Cardiac fibroblast (primary cell): ENCODE results near the gene EPHB2.

Experiments used
- DNase-seq, 2 donors: peaks; one replicate each; pipeline versions ENCODE4 v3.0.0 to v3.0.0-alpha.2; 2010; ENCODE audit warnings: low read depth in 2 of 2
- H3K4me3 ChIP-seq, 2 donors: replicated peaks in 1 of 2; 1 replicate in 1 of 2; 2 replicates in 1 of 2; pipeline ENCODE4 v1.5.1; 2011; ENCODE audit warnings: low read depth in 2 of 2, low read length in 2 of 2, mild to moderate bottlenecking in 2 of 2, moderate library complexity in 1 of 2
- CTCF ChIP-seq: IDR thresholded peaks from one replicate; pipeline ENCODE4 v1.5.1; 2011; ENCODE audit warnings: low read depth, mild to moderate bottlenecking, low read length, inconsistent platforms

Gene EPHB2

GRCh38 chr1:22801761-22802160, 91.1 kb downstream of the EPHB2 start:
- no peak for DNase-seq
- TF ChIP-seq CTCF: no peak
- no peak overlapping the region for H3K4me3 ChIP-seq

- no peak for DNase-seq
- TF ChIP-seq CTCF: no peak
- H3K4me3 ChIP-seq: no peak overlapping the region
Observed at GRCh38 chr1:22803833-22804232, 93.2 kb downstream of the EPHB2 start.

- H3K4me3 ChIP-seq: no peak overlapping the region
- no peak for DNase-seq
- no peak for TF ChIP-seq CTCF
Observed at GRCh38 chr1:22804406-22804805, 93.8 kb downstream of the EPHB2 start.

GRCh38 chr1:22804969-22805671, 94.5 kb downstream of the EPHB2 start:
- no peak for TF ChIP-seq CTCF
- no peak for DNase-seq
- H3K4me3 ChIP-seq: no peak overlapping the region

- no peak for TF ChIP-seq CTCF
- no peak overlapping the region for H3K4me3 ChIP-seq
- no peak for DNase-seq
Observed at GRCh38 chr1:22805672-22806038, 95.0 kb downstream of the EPHB2 start.

GRCh38 chr1:22806584-22806983, 95.9 kb downstream of the EPHB2 start:
- DNase-seq: no peak
- TF ChIP-seq CTCF: no peak
- no peak overlapping the region for H3K4me3 ChIP-seq

- no peak overlapping the region for H3K4me3 ChIP-seq
- TF ChIP-seq CTCF: no peak
- DNase-seq: no peak
Observed at GRCh38 chr1:22807340-22807739, 96.7 kb downstream of the EPHB2 start.
